Endothelial cell of umbilical vein (primary cell): Measurements from ENCODE around the gene PGBD5. TPM values are rescaled to one million over a fixed set of nuclear protein-coding genes. Genes with fewer than 3 reads are reported as not detected.

ENCODE experiments used
- BruUV-seq: library from RNA; stranded (reverse); fragments of 400-500 nt; replicated peaks from 2 replicates; lab custom pipeline; 2021; lab: Mats Ljungman, UMichigan
- CTCF ChIA-PET: fragments of 300-600, 350-600 bp; sonication (Branson Sonifier 250); formaldehyde crosslinking; loops from one replicate; lab custom pipeline; 2021; ENCODE audit warnings: antibody characterized with exemption, inconsistent platforms; lab: Charles Lee
- POLR2A ChIA-PET: fragments of 300-600, 350-600 bp; sonication (Branson Sonifier 250); formaldehyde crosslinking; loops from one replicate; lab custom pipeline; 2021; ENCODE audit warnings: antibody characterized with exemption, inconsistent platforms; lab: Charles Lee
- DNase-seq: peaks from one replicate; pipeline ENCODE4 v3.0.0-alpha.2; 2011; ENCODE audit warnings: low read depth, low spot score
- FAIRE-seq: peaks from 2 replicates; lab custom pipeline; 2011; peaks lifted over from hg19 to GRCh38; lab: Jason Lieb, UNC
- H2AFZ ChIP-seq: 2 replicates; pipeline ENCODE4 v1.6.0; 2012; ENCODE audit warnings: low read depth, low read length, control low read depth, inconsistent platforms
- H3K27ac ChIP-seq: 2 replicates; pipeline ENCODE4 v1.5.1; 2011; ENCODE audit warnings: low read depth, mild to moderate bottlenecking, control low read depth, low read length, moderate library complexity; ENCODE audit not compliant: insufficient read depth
- H3K27me3 ChIP-seq, 2 experiments: 2 replicates each; pipeline versions ENCODE4 v1.6.0 to v1.6.1; 2011; ENCODE audit warnings: low read length in 2 of 2, mixed read lengths in 1 of 2; ENCODE audit not compliant: control insufficient read depth in 2 of 2, insufficient read depth in 2 of 2
- H3K36me3 ChIP-seq, 2 experiments: 2 replicates in 1 of 2; 3 replicates in 1 of 2; pipeline ENCODE4 v1.5.1; 2011; ENCODE audit warnings: low read length in 2 of 2, mild to moderate bottlenecking in 1 of 2, moderate library complexity in 1 of 2; ENCODE audit not compliant: control insufficient read depth in 2 of 2, insufficient read depth in 2 of 2; ENCODE audit errors: extremely low read depth in 1 of 2
- H3K4me1 ChIP-seq: 3 replicates; pipeline ENCODE4 v1.5.1; 2011; ENCODE audit warnings: mild to moderate bottlenecking, low read length; ENCODE audit not compliant: control insufficient read depth, insufficient read depth; ENCODE audit errors: extremely low read depth
- H3K4me2 ChIP-seq: 2 replicates; pipeline ENCODE4 v1.6.1; 2011; ENCODE audit warnings: low read length, control low read depth, mixed read lengths; ENCODE audit not compliant: insufficient read depth
- H3K4me3 ChIP-seq, 3 experiments: fragments of 200-600 bp in 1 of 3; sonication (generic), shearing (Covaris generic) in 1 of 3; replicated peaks in 1 of 3; 2 replicates each; pipeline ENCODE4 v1.5.1; 2011 to 2016; ENCODE audit warnings: control low read depth in 3 of 3, low read length in 3 of 3, mild to moderate bottlenecking in 2 of 3, inconsistent platforms in 1 of 3, low read depth in 1 of 3, moderate library complexity in 1 of 3; ENCODE audit not compliant: insufficient read depth in 1 of 3
- H3K79me2 ChIP-seq: 2 replicates; pipeline ENCODE4 v1.6.0; 2012; ENCODE audit warnings: low read length, inconsistent platforms; ENCODE audit not compliant: control insufficient read depth, insufficient read depth
- H3K9ac ChIP-seq: replicated peaks from 2 replicates; pipeline ENCODE3; 2011; ENCODE audit warnings: low read length, control low read depth; ENCODE audit not compliant: insufficient read depth; ENCODE audit errors: extremely low read depth
- H3K9me1 ChIP-seq: replicated peaks from 3 replicates; pipeline ENCODE4 v1.6.0; 2011; ENCODE audit warnings: mild to moderate bottlenecking, low read length; ENCODE audit not compliant: control insufficient read depth, insufficient read depth; ENCODE audit errors: extremely low read depth
- H3K9me3 ChIP-seq: replicated peaks from 2 replicates; pipeline ENCODE4 v1.5.1; 2012; ENCODE audit warnings: low read length, inconsistent platforms; ENCODE audit not compliant: control insufficient read depth, insufficient read depth
- H4K20me1 ChIP-seq: replicated peaks from 2 replicates; pipeline ENCODE3; 2011; ENCODE audit warnings: mild to moderate bottlenecking, low read length; ENCODE audit not compliant: control insufficient read depth, insufficient read depth; ENCODE audit errors: extremely low read depth
- EZH2 ChIP-seq: IDR thresholded peaks from 2 replicates; pipeline ENCODE4 v1.6.1; 2012; ENCODE audit warnings: borderline replicate concordance, low read depth, mild to moderate bottlenecking, moderate library complexity, low read length, inconsistent platforms; ENCODE audit not compliant: severe bottlenecking
- FOS ChIP-seq: IDR thresholded peaks from 2 replicates; pipeline ENCODE4 v1.6.1; 2011; ENCODE audit warnings: mild to moderate bottlenecking, low read length, moderate library complexity, borderline replicate concordance; ENCODE audit not compliant: insufficient read depth
- GATA2 ChIP-seq: IDR thresholded peaks from 2 replicates; pipeline ENCODE4 v1.7.0; 2011; ENCODE audit warnings: low read depth, mild to moderate bottlenecking, moderate library complexity, mixed read lengths, low read length; ENCODE audit not compliant: insufficient read length, insufficient read depth
- JUN ChIP-seq: IDR thresholded peaks from 2 replicates; pipeline ENCODE4 v1.6.1; 2011; ENCODE audit warnings: borderline replicate concordance, low read depth; ENCODE audit not compliant: insufficient read length, insufficient read depth
- MYC ChIP-seq: IDR thresholded peaks from one replicate; pipeline ENCODE4 v1.6.1; 2011; ENCODE audit warnings: mild to moderate bottlenecking, low read depth, low read length
- POLR2A ChIP-seq: IDR thresholded peaks from 2 replicates; pipeline ENCODE4 v1.6.1; 2012; ENCODE audit warnings: low read depth, mild to moderate bottlenecking, control low read depth, low read length
- POLR2AphosphoS5 ChIP-seq: IDR thresholded peaks from 2 replicates; pipeline ENCODE4 v1.6.1; 2012; ENCODE audit warnings: low read depth, mild to moderate bottlenecking, control low read depth, low read length, moderate library complexity; ENCODE audit not compliant: insufficient read depth
- dilution Hi-C: fragments of 300-500 bp; cut with MboI; formaldehyde crosslinking; loops from one replicate; pipeline ENCODE4 v1.15.0; 2019; ENCODE audit warnings: low sequenced_read_pairs; ENCODE audit not compliant: extremely low pct_ligation_motif_present
- intact Hi-C: fragments of 100-400 bp; cut with micrococcal nuclease; formaldehyde crosslinking; loops from one replicate; pipeline ENCODE4 v1.10.0; 2022
- polyA plus RNA-seq, 4 experiments: library from polyadenylated mRNA; depleted of rRNA in 3 of 4; stranded (reverse) in 3 of 4; unstranded in 1 of 4; fragments of >200 nt; gene quantifications; 2 replicates each; pipeline versions ENCODE4 v1.2.1 to v1.2.3, GENCODE V29; 2011 to 2012; ENCODE audit warnings: missing spikeins in 1 of 4
- total RNA-seq: library from RNA; stranded (reverse); gene quantifications from 2 replicates; pipeline ENCODE4 v1.2.3, GENCODE V29; 2021
- TF ChIP-seq, protein P1 (sequence below), 2 donors: IDR thresholded peaks; 1 replicate in 1 of 2; 2 replicates in 1 of 2; pipeline ENCODE4 v1.5.1; 2011; ENCODE audit warnings: low read length in 2 of 2, mild to moderate bottlenecking in 2 of 2, moderate library complexity in 2 of 2, control low read depth in 1 of 2, inconsistent platforms in 1 of 2, low read depth in 1 of 2; ENCODE audit not compliant: insufficient read depth in 1 of 2; ENCODE audit errors: extremely low read depth in 1 of 2
- TF ChIP-seq, protein P2 (sequence below): IDR thresholded peaks from 2 replicates; pipeline ENCODE4 v1.6.1; 2011; ENCODE audit not compliant: insufficient read depth, insufficient read length

PGBD5 gene
- total and polyA plus RNA-seq, 2 donors (not counting 3 experiments of a cell fraction or from before 2014, with no cell fraction given), result 0.03 TPM; not detected in 1

- ChIA-PET POLR2A (no interaction called here), CTCF (no interaction called here)
- H3K4me2 ChIP-seq, result no peak overlapping the region
- no peaks in the 10 kb centered on the region for H3K79me2 ChIP-seq
- H2AFZ ChIP-seq, result no peak overlapping the region
- no peaks in the 10 kb centered on the region for H4K20me1 ChIP-seq
- H3K9me3 ChIP-seq, result no peaks in the 10 kb centered on the region
- intact Hi-C loops (no loop called here), dilution Hi-C loops (no loop called here)
- H3K36me3 ChIP-seq, result no peaks in the 10 kb centered on the region
- no peak overlapping the region for H3K9ac ChIP-seq
- H3K9me1 ChIP-seq, result no peaks in the 10 kb centered on the region
- TF ChIP-seq, protein P1, sequence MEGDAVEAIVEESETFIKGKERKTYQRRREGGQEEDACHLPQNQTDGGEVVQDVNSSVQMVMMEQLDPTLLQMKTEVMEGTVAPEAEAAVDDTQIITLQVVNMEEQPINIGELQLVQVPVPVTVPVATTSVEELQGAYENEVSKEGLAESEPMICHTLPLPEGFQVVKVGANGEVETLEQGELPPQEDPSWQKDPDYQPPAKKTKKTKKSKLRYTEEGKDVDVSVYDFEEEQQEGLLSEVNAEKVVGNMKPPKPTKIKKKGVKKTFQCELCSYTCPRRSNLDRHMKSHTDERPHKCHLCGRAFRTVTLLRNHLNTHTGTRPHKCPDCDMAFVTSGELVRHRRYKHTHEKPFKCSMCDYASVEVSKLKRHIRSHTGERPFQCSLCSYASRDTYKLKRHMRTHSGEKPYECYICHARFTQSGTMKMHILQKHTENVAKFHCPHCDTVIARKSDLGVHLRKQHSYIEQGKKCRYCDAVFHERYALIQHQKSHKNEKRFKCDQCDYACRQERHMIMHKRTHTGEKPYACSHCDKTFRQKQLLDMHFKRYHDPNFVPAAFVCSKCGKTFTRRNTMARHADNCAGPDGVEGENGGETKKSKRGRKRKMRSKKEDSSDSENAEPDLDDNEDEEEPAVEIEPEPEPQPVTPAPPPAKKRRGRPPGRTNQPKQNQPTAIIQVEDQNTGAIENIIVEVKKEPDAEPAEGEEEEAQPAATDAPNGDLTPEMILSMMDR (IDR thresholded peaks at IDR 0.05; ENCODE audit: extremely low read depth in 1 of 2, insufficient read depth in 1 of 2, low read depth in 1 of 2, low read length in 2 of 2), result no peak
- TF ChIP-seq MYC (no peak), EZH2 (no peak), POLR2A (no peak), POLR2AphosphoS5 (no peak), FOS (no peak), GATA2 (no peak), JUN (no peak)
- TF ChIP-seq, protein P2, sequence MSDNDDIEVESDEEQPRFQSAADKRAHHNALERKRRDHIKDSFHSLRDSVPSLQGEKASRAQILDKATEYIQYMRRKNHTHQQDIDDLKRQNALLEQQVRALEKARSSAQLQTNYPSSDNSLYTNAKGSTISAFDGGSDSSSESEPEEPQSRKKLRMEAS, result no peak
- no TSS peak for BruUV-seq
- no peak for DNase-seq
- H3K4me3 ChIP-seq, result no peak overlapping the region
- no peaks in the 10 kb centered on the region for H3K27me3 ChIP-seq
- no peak overlapping the region for H3K27ac ChIP-seq
- FAIRE-seq, result no peak
- peaks cover 5% of the 10 kb centered on the region for H3K4me1 ChIP-seq
These were observed 139.3 kb downstream of the PGBD5 start for GRCh38 chr1:230286890-230287269.
